Measurements from ENCODE around the gene LATS2.

Gene LATS2

DNA sequence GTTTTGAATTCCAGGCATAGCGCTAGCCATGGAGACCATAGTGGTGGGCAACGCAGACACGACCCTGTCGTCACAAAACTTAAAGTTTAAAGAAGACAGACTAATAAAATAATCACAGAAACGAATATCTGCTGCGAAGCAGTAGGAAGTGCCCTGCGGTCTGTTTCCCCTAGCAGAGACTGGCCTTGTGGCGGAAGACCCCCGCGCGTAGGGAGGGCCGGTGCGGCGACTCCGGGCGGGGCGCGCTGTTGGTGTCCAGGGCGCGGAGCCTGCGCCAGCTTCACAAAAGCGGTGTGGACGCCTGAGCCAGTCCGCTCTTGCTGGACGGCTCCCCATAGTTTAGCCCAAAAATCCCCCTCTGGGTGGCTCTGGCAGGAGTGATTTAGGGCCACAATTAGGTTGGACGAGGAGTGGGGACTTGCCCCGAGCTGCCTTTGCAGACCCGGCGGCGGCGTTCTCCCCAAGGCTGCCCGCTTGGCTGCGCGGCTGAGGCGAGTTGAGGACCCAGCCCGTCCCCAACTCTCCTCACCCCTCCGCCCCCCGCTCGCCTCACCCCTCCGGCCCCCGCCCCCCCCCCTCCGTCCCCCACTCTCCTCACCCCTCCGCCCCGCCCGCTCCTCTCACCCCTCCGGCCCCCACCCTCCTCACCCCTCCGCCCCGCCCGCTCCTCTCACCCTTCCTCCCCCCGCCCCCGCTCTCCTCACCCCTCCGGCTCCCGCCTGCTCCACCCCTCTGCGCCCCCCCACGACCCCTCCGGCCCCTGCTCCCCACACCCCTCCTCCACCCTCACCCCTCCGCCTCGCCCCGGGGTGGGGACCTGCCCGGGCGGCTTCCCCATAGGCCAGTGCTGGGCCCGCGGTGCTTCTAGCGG lies 14.2 kb upstream of the LATS2 start:
- peak overlapping the region; percentile 68 for H3K4me3 ChIP-seq (ENCODE audit: low read depth, low read length)
- TF ChIP-seq, protein P1, sequence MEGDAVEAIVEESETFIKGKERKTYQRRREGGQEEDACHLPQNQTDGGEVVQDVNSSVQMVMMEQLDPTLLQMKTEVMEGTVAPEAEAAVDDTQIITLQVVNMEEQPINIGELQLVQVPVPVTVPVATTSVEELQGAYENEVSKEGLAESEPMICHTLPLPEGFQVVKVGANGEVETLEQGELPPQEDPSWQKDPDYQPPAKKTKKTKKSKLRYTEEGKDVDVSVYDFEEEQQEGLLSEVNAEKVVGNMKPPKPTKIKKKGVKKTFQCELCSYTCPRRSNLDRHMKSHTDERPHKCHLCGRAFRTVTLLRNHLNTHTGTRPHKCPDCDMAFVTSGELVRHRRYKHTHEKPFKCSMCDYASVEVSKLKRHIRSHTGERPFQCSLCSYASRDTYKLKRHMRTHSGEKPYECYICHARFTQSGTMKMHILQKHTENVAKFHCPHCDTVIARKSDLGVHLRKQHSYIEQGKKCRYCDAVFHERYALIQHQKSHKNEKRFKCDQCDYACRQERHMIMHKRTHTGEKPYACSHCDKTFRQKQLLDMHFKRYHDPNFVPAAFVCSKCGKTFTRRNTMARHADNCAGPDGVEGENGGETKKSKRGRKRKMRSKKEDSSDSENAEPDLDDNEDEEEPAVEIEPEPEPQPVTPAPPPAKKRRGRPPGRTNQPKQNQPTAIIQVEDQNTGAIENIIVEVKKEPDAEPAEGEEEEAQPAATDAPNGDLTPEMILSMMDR (IDR thresholded peaks at IDR 0.05; ENCODE audit: borderline replicate concordance, insufficient read depth, low read depth, low read length): no peak

- H3K4me3 ChIP-seq (ENCODE audit: low read depth, low read length): no peak overlapping the region
These were observed 13.6 kb upstream of the LATS2 start for GRCh38 chr13:21075011-21075378.

DNA sequence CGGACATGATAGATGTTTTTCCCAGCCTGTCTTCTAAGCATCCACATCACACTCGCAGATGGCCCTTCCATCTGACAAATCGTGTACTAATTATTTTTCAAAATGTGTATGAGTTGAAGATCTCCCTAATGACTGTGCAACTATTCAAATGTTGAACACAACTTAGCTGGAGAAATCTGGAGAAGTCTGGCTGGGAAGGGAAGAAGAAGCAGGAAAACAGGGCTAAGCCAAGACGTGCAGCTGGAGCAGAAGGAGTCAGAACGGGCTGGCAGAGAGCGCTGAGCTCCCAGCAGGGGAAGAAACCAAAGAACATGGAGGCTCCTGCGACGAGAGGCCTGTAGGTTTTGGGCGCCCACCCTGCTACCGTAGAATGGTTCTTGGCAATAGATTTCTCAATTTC lies 13.2 kb upstream of the LATS2 start:
- TF ChIP-seq, protein P1 (IDR thresholded peaks at IDR 0.05; ENCODE audit: borderline replicate concordance, insufficient read depth, low read depth, low read length): no peak
- no peak overlapping the region for H3K4me3 ChIP-seq (ENCODE audit: low read depth, low read length)

More at GRCh38 chr13:21075011-21075378, 13.6 kb upstream of the LATS2 start:
- TF ChIP-seq, protein P1 (IDR thresholded peaks at IDR 0.05; ENCODE audit: borderline replicate concordance, insufficient read depth, low read depth, low read length): no peak

DNA sequence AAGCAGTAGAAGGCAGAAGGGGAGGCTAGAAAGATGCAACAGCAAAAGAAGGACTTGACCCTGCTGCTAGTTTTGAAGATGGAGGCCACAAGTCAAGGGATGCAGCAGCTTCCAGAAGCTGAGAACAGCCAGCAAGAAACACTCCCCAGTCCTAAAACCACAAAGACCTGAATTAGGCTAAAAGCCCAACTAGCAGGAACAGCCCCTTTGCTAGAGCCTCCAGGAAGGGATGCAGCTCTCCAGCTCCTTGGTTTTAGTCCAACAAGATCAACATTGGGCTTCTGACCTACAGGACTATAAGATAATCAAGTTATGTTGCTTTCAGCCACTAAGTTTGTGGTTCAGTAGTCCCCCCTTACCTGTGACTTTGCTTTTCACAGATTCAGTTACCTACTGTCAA lies 10.5 kb upstream of the LATS2 start:
- H3K4me3 ChIP-seq (ENCODE audit: low read depth, low read length): no peak overlapping the region
- TF ChIP-seq, protein P1 (IDR thresholded peaks at IDR 0.05; ENCODE audit: borderline replicate concordance, insufficient read depth, low read depth, low read length): no peak

DNA sequence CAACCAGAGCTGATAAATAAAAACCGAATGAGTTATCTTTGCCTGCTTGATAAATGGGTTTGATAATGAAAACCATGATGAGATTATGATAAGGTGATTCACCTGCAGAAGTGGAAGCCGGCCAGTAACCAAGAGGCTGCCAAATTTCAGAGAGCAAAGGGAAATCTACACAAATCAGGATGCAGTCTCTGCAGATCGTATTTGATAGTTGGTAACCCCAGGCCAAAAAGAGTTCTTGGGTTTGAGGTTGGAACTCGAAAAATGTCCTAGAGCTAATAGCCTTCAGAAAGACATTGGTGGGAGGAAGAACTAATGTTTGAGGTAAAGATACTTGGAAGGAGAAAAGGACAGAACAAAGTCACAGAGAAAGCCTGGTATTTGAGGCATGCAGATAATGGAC lies 9.6 kb upstream of the LATS2 start:
- no peak overlapping the region for H3K4me3 ChIP-seq (ENCODE audit: low read depth, low read length)
- TF ChIP-seq, protein P1 (IDR thresholded peaks at IDR 0.05; ENCODE audit: borderline replicate concordance, insufficient read depth, low read depth, low read length): no peak

GRCh38 chr13:21069561-21070004 lies 8.2 kb upstream of the LATS2 start:
- H3K4me3 ChIP-seq (ENCODE audit: low read depth, low read length): no peak overlapping the region
- TF ChIP-seq, protein P1 (IDR thresholded peaks at IDR 0.05; ENCODE audit: borderline replicate concordance, insufficient read depth, low read depth, low read length): no peak

DNA sequence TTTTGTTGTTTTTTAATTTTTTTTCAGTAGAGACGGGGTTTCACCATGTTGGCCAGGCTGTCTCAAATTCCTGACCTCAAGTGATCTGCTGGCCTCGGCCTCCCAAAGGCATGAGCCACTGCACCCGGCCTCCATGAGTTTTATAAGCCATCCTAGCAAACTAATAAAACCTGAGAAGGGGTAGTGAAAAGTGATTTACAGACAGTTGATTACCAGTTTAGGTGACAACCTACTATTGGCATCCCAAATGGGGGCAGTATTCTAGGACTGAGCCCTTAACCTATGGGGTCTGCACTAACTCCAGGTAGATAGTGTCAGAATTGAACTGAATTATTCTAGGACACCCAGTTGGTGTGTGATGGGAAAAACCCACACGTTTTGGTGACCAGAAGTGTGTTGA lies 6.5 kb upstream of the LATS2 start:
- TF ChIP-seq, protein P1 (IDR thresholded peaks at IDR 0.05; ENCODE audit: borderline replicate concordance, insufficient read depth, low read depth, low read length): no peak
- no peak overlapping the region for H3K4me3 ChIP-seq (ENCODE audit: low read depth, low read length)
